Ureter (tissue), 1 donor: Measurements from ENCODE around the gene GLYATL1B. TPM values are rescaled to one million over a fixed set of nuclear protein-coding genes. Genes with fewer than 3 reads are reported as not detected.

Experiments used
- total RNA-seq: library from RNA; stranded (reverse); gene quantifications from one replicate; pipeline ENCODE4 v1.2.4, GENCODE V29; 2023
- donor health status: DM: yes; HTN: yes; CAD: no.

The GLYATL1B gene
- total RNA-seq, 1 donor from 2014 or later = not detected

Other genes with a start within 250 kb of the GLYATL1B start
- not detected for gene GLYATL2, start 241.6 kb upstream of the GLYATL1B start, total RNA-seq
- 2.4 TPM for gene GLYATL1, start 146.8 kb upstream of the GLYATL1B start, total RNA-seq
- gene FAM111B, start 20.9 kb downstream of the GLYATL1B start, total RNA-seq = 1.0 TPM
- gene FAM111A, start 56.5 kb downstream of the GLYATL1B start, total RNA-seq = 42.8 TPM
- 126 TPM for gene DTX4, start 85.8 kb downstream of the GLYATL1B start, total RNA-seq
- 9.4 TPM for gene MPEG1, start 126.6 kb downstream of the GLYATL1B start, total RNA-seq